Upper lobe of right lung (tissue), 1 donor: ENCODE results near the gene PAIP2B. TPM values are rescaled to one million over a fixed set of nuclear protein-coding genes. Genes with fewer than 3 reads are reported as not detected.

Source experiments
- ATAC-seq: fragments of 200-7000 bp; cut with Tn5 transposase; one replicate; pipeline ENCODE4 v1.9.1; 2020; ENCODE audit warnings: mild to moderate bottlenecking, moderate library complexity
- DNase-seq: peaks from one replicate; pipeline ENCODE4 v3.0.0-alpha.2; 2020
- H3K27ac ChIP-seq: fragments of 200-600 bp; one replicate; pipeline ENCODE4 v1.8.0; 2022
- H3K27me3 ChIP-seq: fragments of 200-600 bp; one replicate; pipeline ENCODE4 v1.8.0; 2022; ENCODE audit warnings: mild to moderate bottlenecking
- H3K36me3 ChIP-seq: fragments of 200-600 bp; one replicate; pipeline ENCODE4 v1.8.0; 2022
- H3K4me1 ChIP-seq: fragments of 200-600 bp; one replicate; pipeline ENCODE4 v1.8.0; 2022
- H3K4me3 ChIP-seq: fragments of 200-600 bp; one replicate; pipeline ENCODE4 v1.8.0; 2022; ENCODE audit warnings: mild to moderate bottlenecking
- H3K9me3 ChIP-seq: fragments of 200-600 bp; one replicate; pipeline ENCODE4 v1.8.0; 2022
- CTCF ChIP-seq: fragments of 200-600 bp; IDR thresholded peaks from one replicate; pipeline ENCODE4 v1.8.0; 2022; ENCODE audit warnings: antibody characterized with exemption
- intact Hi-C: fragments of 100-400 bp; cut with DNase I; formaldehyde crosslinking; loops from one replicate; pipeline ENCODE4 v1.11.0; 2022
- total RNA-seq: library from RNA; stranded (reverse); fragmentation: NEBNext Ultra II Directional; extraction: Animal tissue kit (Norgen Biotek cat#: 25700); gene quantifications from one replicate; pipeline ENCODE4 v1.2.1, GENCODE V29; 2021
- donor health status: DM: no; HTN: yes; CAD: no; lungs with severe emphysema.

Gene PAIP2B
- total RNA-seq, 1 donor from 2014 or later = 6.3 TPM

- Histone ChIP-seq H3K9me3 (no peaks in the 10 kb centered on the region), H3K27ac (no peak overlapping the region), H3K36me3 (no peaks in the 10 kb centered on the region), H3K27me3 (no peaks in the 10 kb centered on the region), H3K4me1 (no peaks in the 10 kb centered on the region), H3K4me3 (no peak overlapping the region)
- no peak for ATAC-seq
- intact Hi-C loops = no loop called here
- TF ChIP-seq CTCF = no peak
- no peak for DNase-seq
Measured at GRCh38 chr2:71156573-71156972, 70.3 kb downstream of the PAIP2B start.

- DNase-seq = no peak
- no peaks in the 10 kb centered on the region for H3K4me1 ChIP-seq
- H3K9me3 ChIP-seq = no peaks in the 10 kb centered on the region
- no peaks in the 10 kb centered on the region for H3K27me3 ChIP-seq
- H3K4me3 ChIP-seq = no peak overlapping the region
- TF ChIP-seq CTCF = no peak
- intact Hi-C loops = no loop called here
- ATAC-seq = no peak
- H3K36me3 ChIP-seq = no peaks in the 10 kb centered on the region
- H3K27ac ChIP-seq = no peak overlapping the region
Measured at GRCh38 chr2:71155846-71156245, 71.1 kb downstream of the PAIP2B start.

GRCh38 chr2:71154798-71155197 lies 72.1 kb downstream of the PAIP2B start:
- no peak overlapping the region for H3K27ac ChIP-seq
- ATAC-seq (no peak), DNase-seq (no peak)
- H3K36me3 ChIP-seq = peaks cover 2% of the 10 kb centered on the region
- no peak overlapping the region for H3K4me3 ChIP-seq
- no peak for TF ChIP-seq CTCF
- H3K4me1 ChIP-seq = no peaks in the 10 kb centered on the region
- H3K9me3 ChIP-seq = no peaks in the 10 kb centered on the region
- intact Hi-C loops = no loop called here
- H3K27me3 ChIP-seq = no peaks in the 10 kb centered on the region

- no peak overlapping the region for H3K27ac ChIP-seq
- H3K36me3 ChIP-seq = peaks cover 8% of the 10 kb centered on the region
- no peak overlapping the region for H3K4me3 ChIP-seq
- H3K9me3 ChIP-seq = no peaks in the 10 kb centered on the region
- ATAC-seq (no peak), DNase-seq (no peak)
- no peaks in the 10 kb centered on the region for H3K4me1 ChIP-seq
- no peaks in the 10 kb centered on the region for H3K27me3 ChIP-seq
- TF ChIP-seq CTCF = no peak
- intact Hi-C loops = no loop called here
Measured at GRCh38 chr2:71154279-71154678, 72.6 kb downstream of the PAIP2B start.

- ATAC-seq (no peak), DNase-seq (no peak)
- Histone ChIP-seq H3K27ac (no peak overlapping the region), H3K9me3 (no peaks in the 10 kb centered on the region), H3K4me1 (no peaks in the 10 kb centered on the region), H3K4me3 (no peak overlapping the region), H3K36me3 (peaks cover 13% of the 10 kb centered on the region), H3K27me3 (no peaks in the 10 kb centered on the region)
- TF ChIP-seq CTCF = no peak
- intact Hi-C loops = no loop called here
Measured at GRCh38 chr2:71153585-71154224, 73.2 kb downstream of the PAIP2B start.

GRCh38 chr2:71151620-71152019 lies 75.3 kb downstream of the PAIP2B start:
- Histone ChIP-seq H3K27me3 (no peaks in the 10 kb centered on the region), H3K9me3 (no peaks in the 10 kb centered on the region), H3K36me3 (peaks cover 34% of the 10 kb centered on the region), H3K4me3 (no peak overlapping the region), H3K4me1 (no peaks in the 10 kb centered on the region), H3K27ac (no peak overlapping the region)
- intact Hi-C loops = no loop called here
- TF ChIP-seq CTCF = no peak
- ATAC-seq (no peak), DNase-seq (no peak)
